SH-SY5Y (cell line): ENCODE measurements around the gene HLF.

Experiments used
- GATA2 ChIP-seq: IDR thresholded peaks from 2 replicates; pipeline ENCODE4 v1.6.1; 2011; ENCODE audit warnings: mild to moderate bottlenecking, low read depth, low read length
- GATA3 ChIP-seq: IDR thresholded peaks from 2 replicates; pipeline ENCODE4 v1.6.1; 2011; ENCODE audit warnings: low read depth, mild to moderate bottlenecking, low read length, moderate library complexity

- TF ChIP-seq GATA2 (no peak), GATA3 (no peak)
Observed at GRCh38 chr17:55258578-55259135, 6.1 kb upstream of the HLF start.
